GM19035 (cell line): Measurements from ENCODE around the gene UST.
"Not testable (repeated sequence)": the region's sequence is repeated elsewhere in the genome, so short reads cannot be mapped to it uniquely, and the experiment has no call there.

Experiments used
- ATAC-seq: cut with Tn5 transposase; IDR thresholded peaks from one replicate; pipeline ENCODE4 v1.9.1; 2021; ENCODE audit not compliant: unreplicated experiment

Gene UST

GRCh38 chr6:148735989-148736388, 10.8 kb upstream of the UST start:
- no peak for ATAC-seq

DNA sequence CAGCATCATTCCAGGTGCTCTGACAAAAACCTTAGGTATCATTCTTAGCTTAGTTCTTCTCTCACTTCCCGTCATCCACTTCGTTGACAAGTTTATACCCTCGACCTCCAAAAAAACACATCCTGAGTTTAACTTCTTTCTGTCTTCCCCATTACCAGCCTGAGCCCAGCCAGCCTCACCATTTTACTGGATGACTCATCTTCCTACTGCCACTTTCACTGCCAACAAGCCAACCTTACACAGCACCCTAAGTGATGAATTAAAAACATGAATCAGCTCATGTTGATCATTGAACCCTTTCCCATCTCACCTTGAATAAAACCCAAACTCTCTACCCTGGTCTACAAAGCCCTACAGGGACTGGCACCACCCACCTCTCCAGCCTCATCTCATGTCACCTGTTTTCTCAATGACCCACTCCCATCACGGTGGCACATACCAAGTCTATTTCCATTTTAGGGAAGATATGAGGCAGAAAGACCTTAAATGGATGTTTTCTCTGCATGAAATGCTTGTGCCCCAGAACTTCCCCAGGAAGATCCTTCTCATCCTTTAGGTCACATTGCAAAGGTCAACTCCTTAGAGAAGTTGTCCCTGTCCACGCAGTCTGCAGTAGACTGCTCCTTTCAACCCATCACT, 9.9 kb upstream of the UST start:
- no peak for ATAC-seq

DNA sequence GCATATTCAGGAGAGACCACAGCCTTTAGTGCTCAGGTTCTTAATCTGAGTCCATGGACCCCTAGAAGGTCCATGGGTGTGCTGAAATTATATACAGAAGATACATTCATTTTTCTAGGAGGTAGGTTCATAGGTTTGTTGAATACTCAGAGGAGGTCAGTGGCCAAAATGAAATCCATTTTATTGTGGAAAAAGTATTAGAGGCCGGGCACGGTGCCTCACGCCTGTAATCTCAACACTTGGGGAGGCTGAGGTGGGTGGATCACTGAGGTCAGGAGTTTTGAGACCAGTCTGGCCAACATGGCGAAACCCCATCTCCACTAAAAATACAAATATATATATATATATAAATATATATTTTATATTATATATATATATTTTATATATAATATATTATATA, 9.0 kb upstream of the UST start:
- ATAC-seq, result no peak

DNA sequence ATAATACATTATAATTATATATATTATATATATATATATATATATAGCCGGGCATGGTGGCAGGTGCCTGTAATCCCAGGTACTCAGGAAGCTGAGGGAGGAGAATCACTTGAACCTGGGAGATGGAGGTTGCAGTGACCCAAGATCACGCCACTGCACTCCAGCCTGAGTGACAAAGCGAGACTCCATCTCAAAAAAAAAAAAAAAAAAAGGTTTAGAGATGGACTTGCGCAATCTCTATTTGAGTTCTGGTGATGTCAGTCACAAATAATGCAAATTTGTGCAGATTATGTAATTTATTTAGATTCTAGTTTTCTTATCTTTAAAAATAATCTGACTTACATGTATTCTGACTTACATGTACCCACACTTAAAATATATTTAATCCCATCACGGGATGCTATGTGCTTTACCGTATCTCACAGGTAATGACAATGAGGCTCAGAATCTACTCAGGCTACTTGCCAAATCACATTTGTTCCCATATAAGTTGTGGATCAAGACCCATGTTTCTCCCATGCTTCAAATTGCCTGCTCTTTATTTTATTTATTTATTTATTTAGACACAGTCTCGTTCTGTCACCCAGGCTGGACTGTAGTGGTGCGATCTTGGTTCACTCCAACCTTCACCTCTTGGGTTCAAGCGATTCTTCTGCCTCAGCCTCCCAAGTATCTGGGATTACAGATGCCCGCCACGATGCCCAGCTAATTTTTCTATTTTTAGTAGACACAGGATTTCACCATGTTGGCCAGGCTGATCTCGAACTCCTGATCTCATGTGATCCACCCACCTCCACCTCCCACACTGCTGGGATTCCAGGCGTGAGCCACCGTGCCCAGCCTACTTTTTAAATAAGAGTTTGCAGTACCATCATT, 7.6 kb upstream of the UST start:
- ATAC-seq, result no peak

GRCh38 chr6:148739822-148740128, 7.1 kb upstream of the UST start:
- ATAC-seq, result no peak

DNA sequence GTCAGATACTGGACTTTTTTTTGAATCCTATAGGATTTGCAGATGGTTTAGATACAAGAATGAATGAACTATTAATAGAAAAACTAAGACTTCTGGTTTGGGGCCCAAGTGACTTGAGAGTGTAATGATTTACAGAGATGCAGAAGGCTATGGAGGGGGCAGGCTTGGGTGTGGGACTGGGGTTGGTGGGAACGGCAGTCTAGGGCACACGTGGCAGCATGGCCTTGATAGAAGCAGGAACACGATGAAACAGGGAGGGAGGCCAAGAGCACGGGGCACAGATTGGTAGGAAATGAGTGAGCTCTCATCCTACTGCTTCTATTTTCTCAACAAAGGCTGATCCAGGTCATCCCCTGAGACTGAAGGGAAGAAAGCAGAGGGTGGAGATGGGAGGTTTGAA, 3.4 kb upstream of the UST start:
- no peak for ATAC-seq

GRCh38 chr6:148745926-148746325, 904 bp upstream of the UST start:
- ATAC-seq, result no peak

- ATAC-seq, result peak; percentile 1
Measured at GRCh38 chr6:148747145-148747470, 278 bp downstream of the UST start.

DNA sequence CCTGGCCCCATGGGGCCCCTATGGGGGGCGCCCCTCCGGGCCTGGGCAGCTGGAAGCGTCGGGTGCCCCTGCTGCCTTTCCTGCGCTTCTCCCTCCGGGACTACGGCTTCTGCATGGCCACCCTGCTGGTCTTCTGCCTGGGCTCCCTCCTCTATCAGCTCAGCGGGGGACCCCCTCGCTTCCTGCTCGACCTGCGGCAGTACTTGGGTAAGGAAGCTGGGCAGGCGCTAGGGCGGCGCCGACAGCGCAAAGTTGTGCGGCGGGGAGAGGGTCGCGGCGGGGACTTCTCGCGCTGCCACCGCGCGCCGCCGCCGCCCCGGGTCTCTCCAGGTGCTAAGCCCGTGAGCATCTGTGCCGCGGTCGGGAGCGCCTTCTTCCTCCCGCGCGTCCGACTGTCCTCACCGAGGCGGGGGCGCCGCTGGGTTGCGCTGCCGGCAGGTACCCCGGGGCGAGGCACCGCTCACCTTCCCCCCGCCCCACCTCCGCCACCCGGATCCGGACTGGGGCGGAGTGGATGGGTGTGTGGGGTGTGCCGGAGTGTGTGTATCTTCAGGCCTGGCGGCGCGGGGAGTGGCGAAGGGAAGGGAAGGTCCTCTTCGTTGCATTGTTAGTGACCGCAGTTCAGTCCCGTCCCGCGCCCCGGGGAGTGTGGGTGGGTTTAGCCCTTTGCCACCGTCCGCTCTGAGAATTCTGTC, 788 bp downstream of the UST start:
- ATAC-seq, result peak; percentile 27

DNA sequence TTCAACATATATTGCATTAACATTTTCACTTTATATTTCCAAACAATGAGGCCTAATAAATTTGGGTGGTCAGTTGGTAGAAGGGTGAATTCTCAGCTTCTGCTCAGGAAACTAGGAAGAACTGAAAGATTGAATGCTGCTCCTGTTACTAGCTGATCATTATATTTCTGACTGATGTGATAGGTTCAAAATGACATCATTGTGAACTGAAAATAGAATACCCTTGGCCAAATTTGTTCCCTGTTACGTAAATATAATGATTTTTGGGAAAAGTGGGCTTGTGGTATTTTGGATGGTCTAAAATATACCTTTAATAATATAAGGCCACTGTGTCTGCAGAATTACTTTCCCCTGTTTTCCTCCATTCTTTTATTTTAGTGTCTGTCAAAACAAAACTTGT, 2.8 kb downstream of the UST start:
- ATAC-seq, result no peak

GRCh38 chr6:148750838-148751792, 4.3 kb downstream of the UST start:
- no peak for ATAC-seq

DNA sequence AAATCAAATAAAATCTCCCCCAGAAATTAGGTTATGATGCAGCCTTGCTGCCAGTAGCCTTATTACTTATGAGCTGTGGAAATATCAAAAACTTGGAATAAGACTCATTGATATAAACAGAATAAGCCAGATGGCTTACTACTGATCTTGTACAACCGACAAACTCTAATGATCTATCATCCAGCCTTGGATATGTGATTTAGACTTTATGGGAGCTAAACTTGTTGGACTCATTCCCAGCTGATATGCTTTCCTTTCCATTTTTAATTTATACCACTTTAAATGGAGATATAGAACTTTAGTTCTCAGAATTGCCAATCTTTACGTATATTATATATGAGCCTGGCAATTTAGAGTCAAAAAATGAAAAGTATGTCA, 5.0 kb downstream of the UST start:
- ATAC-seq, result no peak

DNA sequence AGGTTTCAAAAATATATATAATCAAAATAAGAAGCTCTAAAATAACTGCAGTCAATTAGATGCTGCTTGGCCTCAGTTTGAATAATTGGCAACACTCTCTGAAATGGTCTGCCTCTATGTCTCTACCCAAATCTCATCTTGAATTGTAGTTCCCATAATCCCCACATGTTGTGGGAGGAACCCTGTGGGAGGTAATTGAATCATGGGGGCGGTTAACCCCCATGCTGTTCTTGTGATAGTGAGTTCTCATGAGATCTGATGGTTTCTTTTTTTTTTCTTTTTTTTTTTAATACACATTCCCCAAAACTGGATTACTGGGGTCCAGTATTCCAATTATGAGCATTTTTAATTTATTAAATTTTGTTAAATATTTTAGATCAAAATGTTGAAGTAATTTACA, 8.5 kb downstream of the UST start:
- ATAC-seq, result not testable (repeated sequence)

DNA sequence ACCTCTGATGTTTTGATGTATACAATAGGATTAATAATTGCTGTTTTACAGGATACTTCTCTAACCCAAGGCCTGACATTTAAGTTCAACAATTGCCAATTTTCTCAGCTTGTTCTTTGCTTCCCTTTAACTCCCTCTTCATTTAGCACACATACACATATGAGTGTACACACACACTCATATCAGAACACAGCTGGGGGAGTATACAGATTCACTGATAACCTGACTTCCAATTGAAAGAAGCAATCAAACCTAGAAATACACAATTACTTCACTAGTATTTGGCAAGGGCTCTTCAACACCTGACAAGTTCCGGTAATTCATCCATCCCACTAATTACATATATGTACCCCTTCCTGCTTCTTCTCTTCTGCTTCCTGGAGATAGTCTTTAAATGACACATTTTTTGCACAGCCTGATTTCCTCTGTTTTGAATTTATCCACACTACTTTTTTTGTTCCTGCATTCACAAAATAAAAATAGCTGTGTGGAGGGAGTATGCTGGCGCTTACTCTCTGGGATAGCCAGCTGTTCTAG, 11.2 kb downstream of the UST start:
- ATAC-seq, result no peak

DNA sequence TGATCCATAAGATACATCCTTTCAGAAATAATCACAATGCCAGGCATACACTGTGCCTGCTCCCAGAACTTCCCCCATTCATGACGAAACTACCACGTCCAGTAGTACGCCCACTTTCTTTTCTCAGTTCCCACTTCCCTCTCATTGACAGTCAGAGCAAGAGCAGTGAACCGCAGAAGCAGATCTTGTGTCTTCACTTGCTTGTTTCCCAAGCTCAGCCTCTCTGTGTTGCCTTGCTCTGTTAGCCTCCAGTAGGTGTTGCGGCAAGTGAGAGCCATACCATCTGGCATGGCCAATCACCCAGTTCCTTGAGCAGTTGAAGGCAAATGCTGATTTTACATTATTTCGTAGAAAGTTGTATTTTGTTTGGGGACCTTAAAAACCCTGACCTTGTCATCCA, 11.7 kb downstream of the UST start:
- ATAC-seq, result peak; percentile 77

DNA sequence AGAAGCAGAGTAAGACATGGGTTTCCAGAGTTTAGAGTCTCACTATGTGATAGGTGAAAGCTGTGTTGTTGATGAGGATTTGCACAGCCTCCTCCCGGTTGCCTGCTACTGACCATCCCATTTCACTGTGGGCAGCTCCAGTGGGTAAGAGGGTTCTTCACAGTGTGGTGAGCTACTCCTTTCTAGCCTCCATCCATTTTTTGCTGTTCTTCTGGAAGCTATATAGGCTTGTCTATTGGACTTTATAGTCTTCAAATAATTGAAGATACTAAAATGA, 13.4 kb downstream of the UST start:
- no peak for ATAC-seq

- ATAC-seq, result peak; percentile 33
Measured at GRCh38 chr6:148760568-148761526, 14.0 kb downstream of the UST start.

DNA sequence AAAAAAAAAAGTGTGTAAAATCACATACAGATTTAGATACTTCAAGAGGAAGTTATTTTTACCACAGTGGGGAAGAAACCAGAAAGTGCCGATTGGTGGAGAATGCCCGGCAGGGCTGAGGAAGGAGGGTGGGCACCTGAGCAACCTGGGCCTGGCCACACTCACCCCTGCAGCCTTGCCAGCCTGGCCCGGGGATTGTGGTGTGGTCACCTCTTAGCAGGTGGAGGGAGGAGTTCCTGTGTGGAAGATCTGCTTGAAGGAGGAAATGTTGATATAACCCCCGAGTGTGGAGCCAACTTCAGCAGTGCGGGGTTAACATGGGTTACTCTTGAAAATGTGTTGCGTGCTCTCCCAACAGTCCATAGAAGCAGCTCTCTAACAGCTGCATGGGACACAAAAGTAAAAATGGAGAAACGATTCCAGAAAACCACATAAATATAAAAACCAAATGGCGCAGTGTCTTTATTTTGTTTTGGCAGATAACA, 14.7 kb downstream of the UST start:
- ATAC-seq, result no peak

DNA sequence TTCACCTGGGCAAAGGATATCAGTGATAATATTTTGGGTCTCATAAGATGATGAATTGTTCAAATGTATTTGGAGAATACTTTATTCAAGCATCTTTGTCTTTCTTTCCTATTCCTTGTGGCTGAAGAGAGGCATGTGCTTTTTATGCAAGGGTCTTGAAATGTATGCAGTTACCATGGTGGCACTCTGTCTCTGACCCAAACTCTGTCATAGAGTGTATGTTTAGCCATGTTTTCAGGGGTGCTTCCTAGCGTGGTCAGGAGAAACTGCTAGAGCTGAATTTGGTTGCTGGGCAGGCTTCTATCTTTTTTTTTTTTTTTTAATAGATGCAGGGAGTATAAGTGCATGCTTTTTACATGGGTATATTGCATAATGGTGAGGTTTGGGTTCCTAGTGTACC, 15.4 kb downstream of the UST start:
- no peak for ATAC-seq
